GM18520 (cell line): ENCODE data around the gene PIP5KL1.

Experiments
- ATAC-seq: cut with Tn5 transposase; IDR thresholded peaks from one replicate; pipeline ENCODE4 v1.9.1; 2021; ENCODE audit not compliant: unreplicated experiment

The PIP5KL1 gene

GRCh38 chr9:127875306-127875966 is 55.1 kb downstream of the PIP5KL1 start:
- no peak for ATAC-seq

GRCh38 chr9:127874301-127875221 is 56.0 kb downstream of the PIP5KL1 start:
- no peak for ATAC-seq

GRCh38 chr9:127873886-127874285 is 56.7 kb downstream of the PIP5KL1 start:
- no peak for ATAC-seq

GRCh38 chr9:127873223-127873691 is 57.3 kb downstream of the PIP5KL1 start:
- no peak for ATAC-seq

GRCh38 chr9:127872369-127873222 is 58.0 kb downstream of the PIP5KL1 start:
- ATAC-seq: no peak

- ATAC-seq: no peak
Measured at GRCh38 chr9:127871531-127871930, 59.0 kb downstream of the PIP5KL1 start.

- ATAC-seq: no peak
Measured at GRCh38 chr9:127870887-127871286, 59.7 kb downstream of the PIP5KL1 start.
